T-helper 2 cell (primary cell): ENCODE data around the gene DIPK1C.

Experiments used
- DNase-seq, 5 experiments: peaks; one replicate each; pipeline versions ENCODE4 v3.0.0 to v3.0.0-alpha.2; 2012 to 2022

The DIPK1C gene

GRCh38 chr18:74480149-74480651, 23.1 kb upstream of the DIPK1C start:
- no peak for DNase-seq

- DNase-seq, result no peak
These were observed 22.5 kb upstream of the DIPK1C start for GRCh38 chr18:74479486-74480148.

GRCh38 chr18:74478880-74479279, 21.8 kb upstream of the DIPK1C start:
- DNase-seq, result no peak

GRCh38 chr18:74478316-74478715, 21.2 kb upstream of the DIPK1C start:
- no peak for DNase-seq

- no peak for DNase-seq
These were observed 20.7 kb upstream of the DIPK1C start for GRCh38 chr18:74477771-74478170.

GRCh38 chr18:74476140-74476539, 19.0 kb upstream of the DIPK1C start:
- no peak for DNase-seq

- no peak for DNase-seq
These were observed 17.0 kb upstream of the DIPK1C start for GRCh38 chr18:74473976-74474640.

- DNase-seq, result no peak
These were observed 15.2 kb upstream of the DIPK1C start for GRCh38 chr18:74472312-74472711.

GRCh38 chr18:74468547-74469061, 11.5 kb upstream of the DIPK1C start:
- no peak for DNase-seq

- no peak for DNase-seq
These were observed 8.7 kb upstream of the DIPK1C start for GRCh38 chr18:74465775-74466174.

- DNase-seq, result no peak
These were observed 6.9 kb upstream of the DIPK1C start for GRCh38 chr18:74463983-74464382.

- no peak for DNase-seq
These were observed 6.1 kb upstream of the DIPK1C start for GRCh38 chr18:74463254-74463653.

GRCh38 chr18:74460825-74461224, 3.7 kb upstream of the DIPK1C start:
- DNase-seq, result no peak

- no peak for DNase-seq
These were observed 2.8 kb upstream of the DIPK1C start for GRCh38 chr18:74459889-74460288.

GRCh38 chr18:74457725-74458421, 765 bp upstream of the DIPK1C start:
- DNase-seq, result no peak

- DNase-seq, result no peak
These were observed 612 bp downstream of the DIPK1C start for GRCh38 chr18:74456349-74457042.

- no peak for DNase-seq
These were observed 1.1 kb downstream of the DIPK1C start for GRCh38 chr18:74456017-74456348.

- no peak for DNase-seq
These were observed 1.7 kb downstream of the DIPK1C start for GRCh38 chr18:74455386-74455785.

- no peak for DNase-seq
These were observed 2.8 kb downstream of the DIPK1C start for GRCh38 chr18:74454279-74454751.

GRCh38 chr18:74453642-74454198, 3.4 kb downstream of the DIPK1C start:
- DNase-seq, result no peak

- DNase-seq, result no peak
These were observed 4.0 kb downstream of the DIPK1C start for GRCh38 chr18:74453016-74453566.

- no peak for DNase-seq
These were observed 6.0 kb downstream of the DIPK1C start for GRCh38 chr18:74451148-74451547.
